Loucy (cell line): ENCODE data around the gene PAEP.

Experiments
- H2AFZ ChIP-seq: fragments of 200-600 bp; sonication (generic); 2 replicates; pipeline ENCODE4 v1.6.0; 2016; ENCODE audit warnings: antibody characterized with exemption, mild to moderate bottlenecking, low read length, moderate library complexity
- H3F3A ChIP-seq: fragments of 200-600 bp; 2 replicates; pipeline ENCODE4 v1.6.0; 2016; ENCODE audit warnings: antibody characterized with exemption, low read depth, mild to moderate bottlenecking
- H3K27me3 ChIP-seq: fragments of 200-600 bp; sonication (generic); 2 replicates; pipeline ENCODE4 v1.6.1; 2014; ENCODE audit warnings: low read length, mild to moderate bottlenecking; ENCODE audit not compliant: insufficient read depth, poor library complexity, severe bottlenecking
- H3K36me3 ChIP-seq: fragments of 200-600 bp; sonication (generic); 2 replicates; pipeline ENCODE4 v1.6.1; 2016; ENCODE audit warnings: low read length; ENCODE audit not compliant: insufficient read depth
- H3K4me1 ChIP-seq: fragments of 200-600 bp; sonication (generic); 2 replicates; pipeline ENCODE4 v1.5.1; 2014; ENCODE audit warnings: low read length, mild to moderate bottlenecking; ENCODE audit not compliant: insufficient read depth, poor library complexity, severe bottlenecking
- H3K4me2 ChIP-seq: fragments of 200-600 bp; sonication (generic); 2 replicates; pipeline ENCODE4 v1.6.0; 2014; ENCODE audit warnings: antibody characterized with exemption, low read length, low read depth, mild to moderate bottlenecking; ENCODE audit not compliant: poor library complexity, severe bottlenecking
- H3K4me3 ChIP-seq: fragments of 200-600 bp; sonication (generic); 2 replicates; pipeline ENCODE4 v1.5.1; 2014; ENCODE audit warnings: low read length, mild to moderate bottlenecking, mixed read lengths; ENCODE audit not compliant: poor library complexity, severe bottlenecking
- H3K79me2 ChIP-seq: fragments of 200-600 bp; sonication (generic); 2 replicates; pipeline ENCODE4 v1.6.1; 2014; ENCODE audit warnings: low read length; ENCODE audit not compliant: insufficient read depth
- H3K9ac ChIP-seq: fragments of 200-600 bp; sonication (generic); 2 replicates; pipeline ENCODE4 v1.6.0; 2014; ENCODE audit warnings: mild to moderate bottlenecking, low read depth, low read length, moderate library complexity; ENCODE audit not compliant: poor library complexity, severe bottlenecking
- H3K9me2 ChIP-seq: fragments of 200-600 bp; sonication (generic); replicated peaks from 2 replicates; pipeline ENCODE4 v1.6.1; 2016; ENCODE audit warnings: low read depth, low read length, mixed read lengths
- H3K9me3 ChIP-seq: fragments of 200-600 bp; sonication (generic); 2 replicates; pipeline ENCODE4 v1.6.1; 2014; ENCODE audit warnings: mild to moderate bottlenecking, antibody characterized with exemption, low read length, low read depth; ENCODE audit not compliant: insufficient read depth
- H4K20me1 ChIP-seq: fragments of 200-600 bp; sonication (generic); 2 replicates; pipeline ENCODE4 v1.6.0; 2014; ENCODE audit warnings: antibody characterized with exemption, low read length, mild to moderate bottlenecking; ENCODE audit not compliant: insufficient read depth, poor library complexity, severe bottlenecking
- EZH2phosphoT487 ChIP-seq: fragments of 200-600 bp; IDR thresholded peaks from 2 replicates; pipeline ENCODE4 v1.6.1; 2018; ENCODE audit warnings: antibody characterized with exemption, mild to moderate bottlenecking, moderate library complexity, borderline replicate concordance
- TF ChIP-seq, protein P1 (sequence below): fragments of 200-600 bp; sonication (generic); conservative IDR thresholded peaks from 2 replicates; pipeline ENCODE4 v1.5.1; 2014; ENCODE audit warnings: mild to moderate bottlenecking, antibody characterized with exemption, low read length

Gene PAEP

GRCh38 chr9:135611142-135611874 lies 49.8 kb downstream of the PAEP start:
- no peak overlapping the region for H3K4me3 ChIP-seq
- no peaks in the 10 kb centered on the region for H3K36me3 ChIP-seq
- no peaks in the 10 kb centered on the region for H4K20me1 ChIP-seq
- no peaks in the 10 kb centered on the region for H3F3A ChIP-seq
- no peak overlapping the region for H3K9ac ChIP-seq
- no peaks in the 10 kb centered on the region for H3K4me1 ChIP-seq
- no peaks in the 10 kb centered on the region for H3K9me2 ChIP-seq
- no peak for TF ChIP-seq EZH2phosphoT487
- TF ChIP-seq, protein P1, sequence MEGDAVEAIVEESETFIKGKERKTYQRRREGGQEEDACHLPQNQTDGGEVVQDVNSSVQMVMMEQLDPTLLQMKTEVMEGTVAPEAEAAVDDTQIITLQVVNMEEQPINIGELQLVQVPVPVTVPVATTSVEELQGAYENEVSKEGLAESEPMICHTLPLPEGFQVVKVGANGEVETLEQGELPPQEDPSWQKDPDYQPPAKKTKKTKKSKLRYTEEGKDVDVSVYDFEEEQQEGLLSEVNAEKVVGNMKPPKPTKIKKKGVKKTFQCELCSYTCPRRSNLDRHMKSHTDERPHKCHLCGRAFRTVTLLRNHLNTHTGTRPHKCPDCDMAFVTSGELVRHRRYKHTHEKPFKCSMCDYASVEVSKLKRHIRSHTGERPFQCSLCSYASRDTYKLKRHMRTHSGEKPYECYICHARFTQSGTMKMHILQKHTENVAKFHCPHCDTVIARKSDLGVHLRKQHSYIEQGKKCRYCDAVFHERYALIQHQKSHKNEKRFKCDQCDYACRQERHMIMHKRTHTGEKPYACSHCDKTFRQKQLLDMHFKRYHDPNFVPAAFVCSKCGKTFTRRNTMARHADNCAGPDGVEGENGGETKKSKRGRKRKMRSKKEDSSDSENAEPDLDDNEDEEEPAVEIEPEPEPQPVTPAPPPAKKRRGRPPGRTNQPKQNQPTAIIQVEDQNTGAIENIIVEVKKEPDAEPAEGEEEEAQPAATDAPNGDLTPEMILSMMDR, result no peak
- no peak overlapping the region for H2AFZ ChIP-seq
- H3K79me2 ChIP-seq, result no peaks in the 10 kb centered on the region
- no peaks in the 10 kb centered on the region for H3K27me3 ChIP-seq
- H3K9me3 ChIP-seq, result peaks cover 10% of the 10 kb centered on the region; the same call in 1 of the 2 replicates
- H3K4me2 ChIP-seq, result no peak overlapping the region

DNA sequence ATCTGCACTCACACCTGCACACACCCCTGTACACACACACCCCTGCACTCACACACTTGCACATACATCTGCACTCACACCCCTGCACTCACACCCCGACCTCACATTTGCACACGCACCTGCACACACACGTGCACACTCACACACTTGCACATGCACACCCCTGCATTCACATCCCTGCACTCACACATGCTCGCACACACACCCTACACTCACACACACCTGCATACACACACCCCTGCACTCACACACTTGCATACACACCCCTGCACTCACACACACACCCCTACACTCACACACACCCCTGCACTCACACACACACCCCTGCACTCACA lies 50.3 kb downstream of the PAEP start:
- Histone ChIP-seq H3K9me3 (peaks cover 10% of the 10 kb centered on the region; the same call in 1 of the 2 replicates), H3K9ac (no peak overlapping the region), H3K79me2 (no peaks in the 10 kb centered on the region), H3K36me3 (no peaks in the 10 kb centered on the region), H4K20me1 (no peaks in the 10 kb centered on the region), H3K4me2 (no peak overlapping the region), H3K9me2 (no peaks in the 10 kb centered on the region), H3F3A (no peaks in the 10 kb centered on the region), H2AFZ (no peak overlapping the region), H3K4me1 (no peaks in the 10 kb centered on the region), H3K4me3 (no peak overlapping the region), H3K27me3 (no peaks in the 10 kb centered on the region)
- TF ChIP-seq, protein P1, result no peak
- no peak for TF ChIP-seq EZH2phosphoT487

- H3K4me2 ChIP-seq, result no peak overlapping the region
- H3K9me3 ChIP-seq, result peaks cover 10% of the 10 kb centered on the region; the same call in 1 of the 2 replicates
- H3K4me3 ChIP-seq, result no peak overlapping the region
- no peaks in the 10 kb centered on the region for H4K20me1 ChIP-seq
- no peak for TF ChIP-seq EZH2phosphoT487
- TF ChIP-seq, protein P1, result no peak
- no peaks in the 10 kb centered on the region for H3K9me2 ChIP-seq
- no peak overlapping the region for H2AFZ ChIP-seq
- no peaks in the 10 kb centered on the region for H3K79me2 ChIP-seq
- no peak overlapping the region for H3K9ac ChIP-seq
- H3K4me1 ChIP-seq, result no peaks in the 10 kb centered on the region
- H3F3A ChIP-seq, result no peaks in the 10 kb centered on the region
- H3K36me3 ChIP-seq, result no peaks in the 10 kb centered on the region
- no peaks in the 10 kb centered on the region for H3K27me3 ChIP-seq
These were observed 50.9 kb downstream of the PAEP start for GRCh38 chr9:135612437-135612836.
